Stimulated activated CD4-positive, alpha-beta T cell treated with anti-CD3 and anti-CD28 coated beads, Interleukin-1b, Interleukin-23, amount 100 ng/mL, for 1 hour (primary cell): ENCODE data around the gene FAM25G.
"Not testable (repeated sequence)": the region's sequence is repeated elsewhere in the genome, so short reads cannot be mapped to it uniquely, and the experiment has no call there.

Experiments used
- DNase-seq, 2 donors: peaks; one replicate each; pipeline ENCODE4 v3.0.0-alpha.2; 2020; ENCODE audit warnings: low read depth in 2 of 2

Gene FAM25G

DNA sequence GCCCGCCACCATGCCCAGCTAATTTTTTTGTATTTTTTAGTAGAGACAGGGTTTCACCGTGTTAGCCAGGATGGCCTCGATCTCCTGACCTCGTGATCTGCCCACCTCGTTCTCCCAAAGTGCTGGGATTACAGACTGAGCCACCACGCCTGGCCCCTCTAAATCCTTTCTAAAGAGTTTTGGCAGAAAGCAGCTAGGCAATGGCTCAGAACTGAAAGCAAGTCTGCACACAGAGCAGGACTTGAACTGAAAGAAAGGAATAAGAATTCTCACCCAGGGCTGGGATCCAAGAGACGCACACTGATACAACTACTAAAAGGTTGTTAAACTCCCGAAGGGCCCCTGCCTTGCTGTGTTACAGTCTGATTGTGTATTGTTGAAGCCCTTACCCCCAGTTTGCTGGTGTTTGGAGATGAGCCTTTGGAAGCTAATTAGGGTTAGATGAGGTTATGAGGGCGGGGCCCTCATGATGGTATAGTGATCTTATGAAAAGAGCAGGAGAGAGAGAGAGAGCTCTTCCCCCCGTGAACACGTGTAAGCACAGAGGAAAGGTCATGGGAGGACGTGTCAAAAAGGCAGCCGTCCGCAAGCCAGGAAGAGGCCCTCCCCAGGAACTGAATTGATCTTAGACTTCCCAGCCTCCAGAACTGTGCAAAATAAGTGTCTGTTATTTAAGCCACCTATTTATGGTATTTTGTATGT, 26.1 kb downstream of the FAM25G start:
- DNase-seq = not testable (repeated sequence)

DNA sequence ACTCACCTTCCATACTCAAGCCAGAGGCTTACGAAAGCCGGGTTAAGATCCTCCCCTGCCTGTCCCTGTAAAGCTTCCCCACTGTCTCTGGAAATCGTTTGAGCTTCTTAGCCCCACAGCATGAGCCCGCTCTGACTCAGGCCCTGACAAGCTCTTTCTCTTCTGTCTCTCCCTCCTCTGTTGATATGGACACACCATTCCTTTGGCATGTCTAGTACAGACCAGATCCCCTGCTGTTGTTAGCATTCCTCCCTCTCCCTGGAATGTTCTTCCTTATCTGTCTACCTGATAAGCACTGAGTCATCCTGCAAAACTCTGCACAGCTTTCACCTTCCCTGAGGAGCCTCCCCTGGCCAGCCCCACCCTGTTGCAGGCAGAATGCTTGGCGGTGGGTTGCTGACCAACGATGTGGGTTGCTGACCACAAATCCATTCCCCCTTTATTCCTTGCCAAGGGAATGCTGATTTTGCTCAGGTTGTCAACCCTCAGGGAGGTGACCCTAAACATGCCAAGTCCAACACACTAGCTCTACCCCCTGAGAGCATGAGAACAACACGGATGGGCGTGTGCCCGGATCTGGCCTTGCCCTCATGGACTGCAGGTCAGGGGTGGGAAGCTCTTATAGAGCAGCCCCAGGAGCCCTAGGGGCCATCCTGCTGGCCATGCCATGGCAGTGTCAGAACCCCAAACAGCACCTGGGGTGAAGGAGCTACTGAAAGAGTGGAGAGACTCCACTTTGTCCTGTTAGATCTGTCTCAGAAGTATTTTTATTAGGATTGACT, 28.7 kb downstream of the FAM25G start:
- not testable (repeated sequence) for DNase-seq

DNA sequence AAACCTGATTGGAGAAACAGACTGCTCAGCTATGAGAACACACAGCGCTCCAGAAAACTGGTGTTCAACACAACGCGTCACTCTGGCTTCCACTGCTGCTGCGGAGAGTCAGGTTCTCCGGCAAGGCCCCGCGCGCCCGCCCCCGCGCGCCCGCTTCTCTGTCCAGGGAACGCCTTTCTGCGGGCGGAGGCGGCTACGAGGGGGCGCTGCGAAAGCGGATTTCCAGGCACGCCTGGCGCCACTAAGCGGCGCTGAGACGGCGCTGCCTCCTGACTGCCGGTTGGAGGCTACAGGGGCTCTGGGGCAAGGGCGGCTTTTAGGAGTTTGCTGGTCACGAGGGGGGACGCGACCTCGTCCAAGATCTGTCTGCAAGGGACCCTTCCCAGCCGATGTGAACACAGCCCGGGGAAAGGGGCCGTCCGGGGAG, 30.2 kb downstream of the FAM25G start:
- not testable (repeated sequence) for DNase-seq

DNA sequence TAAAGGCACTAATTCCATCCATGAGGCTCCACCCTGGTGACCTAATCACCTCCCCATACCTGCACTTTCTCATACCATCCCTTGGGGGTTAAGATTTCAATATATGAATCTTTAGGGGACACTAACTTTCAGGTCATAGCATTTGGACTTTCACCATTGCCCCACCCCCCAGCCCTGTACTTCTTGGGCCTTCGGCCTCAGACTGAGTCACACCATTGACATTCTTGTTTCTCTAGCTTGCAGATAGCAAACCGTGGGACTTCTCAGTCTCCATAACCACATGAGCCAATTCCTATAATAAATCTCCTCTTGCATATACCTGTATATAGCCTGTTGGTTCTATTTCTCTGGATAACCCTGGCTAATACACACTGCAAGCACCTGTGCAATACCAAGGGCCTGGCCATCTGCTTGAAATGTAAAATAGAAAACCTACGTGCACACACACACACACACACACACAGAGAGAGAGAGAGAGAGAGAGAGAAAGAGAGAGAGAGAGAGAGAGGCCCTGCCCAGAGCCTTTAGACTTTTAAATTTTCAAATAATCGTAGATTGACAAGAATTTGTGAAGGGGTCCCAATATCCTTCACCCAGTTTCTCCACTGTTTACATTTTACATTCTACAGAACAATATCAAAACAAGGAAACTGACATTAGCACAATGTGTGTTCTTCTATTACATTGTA, 32.9 kb downstream of the FAM25G start:
- DNase-seq = no peak

DNA sequence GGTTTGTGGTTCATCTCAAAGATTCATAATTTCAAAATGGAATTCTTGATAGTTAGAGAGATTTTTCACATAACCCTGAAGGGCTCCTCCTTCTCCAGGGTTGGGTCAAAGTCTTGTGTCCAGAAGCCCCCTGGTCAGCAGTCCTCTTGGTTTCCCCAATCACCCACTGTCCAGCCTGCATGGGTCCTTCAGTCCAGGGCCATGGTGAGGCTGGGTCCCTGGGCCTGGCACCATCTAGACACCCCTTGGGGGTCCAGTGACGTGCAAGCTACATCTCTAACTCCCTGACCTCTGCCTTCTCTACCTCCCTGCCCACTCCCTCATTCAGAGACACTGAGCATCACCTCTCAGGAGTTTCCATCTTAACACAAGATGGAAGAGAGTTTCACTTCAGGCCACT, 33.7 kb downstream of the FAM25G start:
- no peak for DNase-seq

DNA sequence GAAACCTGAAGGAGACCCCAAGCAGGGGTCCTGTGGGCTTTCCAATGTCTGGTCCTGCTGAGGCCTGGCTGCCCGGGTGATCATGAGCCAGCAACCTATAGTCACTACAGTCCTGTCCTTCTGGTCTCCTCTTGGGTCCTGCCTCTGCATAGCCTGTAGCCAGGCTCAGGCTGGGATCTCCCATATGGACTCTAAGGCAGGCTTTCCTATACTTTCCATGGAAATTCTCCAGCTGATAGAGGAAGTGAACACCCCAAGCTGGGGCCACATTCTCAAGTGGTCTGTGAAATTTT, 34.0 kb downstream of the FAM25G start:
- DNase-seq = no peak

DNA sequence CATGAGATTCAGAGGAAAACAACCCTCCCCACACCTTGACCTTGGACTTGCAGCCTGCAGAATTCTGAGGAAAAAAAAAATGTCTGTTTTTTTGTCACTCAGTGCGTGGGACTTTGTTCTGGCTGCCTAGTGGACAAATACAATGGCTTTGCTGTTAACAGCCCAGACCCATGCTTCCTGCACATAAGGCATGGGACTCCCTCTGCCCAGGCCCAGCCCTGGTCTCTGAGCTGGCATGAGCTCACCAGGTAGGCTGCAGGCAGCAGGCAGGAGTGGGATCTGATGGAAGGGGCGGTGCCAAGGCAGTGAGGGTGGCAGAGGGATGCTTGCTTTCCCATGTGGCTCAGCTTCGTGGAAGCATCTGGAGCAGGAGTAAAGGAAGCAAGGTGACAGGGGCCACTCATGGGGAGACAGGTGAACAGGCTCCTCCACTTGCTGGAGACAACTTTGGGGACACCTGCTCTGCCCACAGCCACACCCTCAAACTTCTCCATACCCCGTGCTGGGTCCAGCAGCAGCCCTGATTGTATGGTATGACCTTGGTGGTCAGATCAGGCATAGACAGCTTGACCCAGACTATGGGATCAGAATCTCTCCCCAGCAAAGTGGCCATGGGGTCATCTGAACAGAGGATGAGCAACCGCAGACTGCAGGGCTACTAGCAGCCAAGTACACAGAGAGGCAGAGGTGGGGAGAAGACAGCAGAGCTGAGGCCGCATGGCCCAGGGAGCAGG, 34.5 kb downstream of the FAM25G start:
- no peak for DNase-seq

DNA sequence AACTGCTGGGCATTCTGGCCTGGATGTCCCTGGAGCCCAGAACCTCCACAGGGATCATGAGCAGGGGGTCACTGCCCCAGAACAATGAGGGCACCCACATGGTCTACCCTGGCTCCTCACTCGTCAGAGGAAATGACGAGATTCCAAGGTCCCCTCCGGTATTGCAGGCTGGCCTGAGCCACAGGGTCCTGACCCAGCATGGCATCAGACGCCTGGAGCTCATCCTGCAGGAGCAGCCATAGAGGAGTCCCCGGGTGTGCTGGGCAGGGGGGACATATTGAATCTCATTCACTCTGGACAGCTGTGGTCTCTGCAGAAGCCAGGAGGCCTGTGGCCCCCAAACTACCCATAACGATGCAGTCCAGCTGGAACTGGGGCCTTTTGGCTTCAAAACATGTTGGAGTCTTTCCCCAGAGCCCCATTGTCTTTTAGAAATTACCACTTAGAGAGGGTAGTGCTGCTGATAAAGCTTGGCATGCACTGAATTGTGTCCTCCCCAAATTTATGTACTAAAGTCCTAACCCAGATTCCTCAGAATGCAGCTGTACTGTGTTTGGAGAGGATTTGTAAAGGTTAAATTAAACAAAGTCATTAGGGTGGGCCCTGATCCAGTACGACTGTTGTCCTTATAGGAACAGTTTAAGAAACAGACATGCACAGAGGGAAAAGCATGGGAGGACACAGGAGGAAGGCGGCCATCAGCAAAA, 35.3 kb downstream of the FAM25G start:
- DNase-seq = no peak

DNA sequence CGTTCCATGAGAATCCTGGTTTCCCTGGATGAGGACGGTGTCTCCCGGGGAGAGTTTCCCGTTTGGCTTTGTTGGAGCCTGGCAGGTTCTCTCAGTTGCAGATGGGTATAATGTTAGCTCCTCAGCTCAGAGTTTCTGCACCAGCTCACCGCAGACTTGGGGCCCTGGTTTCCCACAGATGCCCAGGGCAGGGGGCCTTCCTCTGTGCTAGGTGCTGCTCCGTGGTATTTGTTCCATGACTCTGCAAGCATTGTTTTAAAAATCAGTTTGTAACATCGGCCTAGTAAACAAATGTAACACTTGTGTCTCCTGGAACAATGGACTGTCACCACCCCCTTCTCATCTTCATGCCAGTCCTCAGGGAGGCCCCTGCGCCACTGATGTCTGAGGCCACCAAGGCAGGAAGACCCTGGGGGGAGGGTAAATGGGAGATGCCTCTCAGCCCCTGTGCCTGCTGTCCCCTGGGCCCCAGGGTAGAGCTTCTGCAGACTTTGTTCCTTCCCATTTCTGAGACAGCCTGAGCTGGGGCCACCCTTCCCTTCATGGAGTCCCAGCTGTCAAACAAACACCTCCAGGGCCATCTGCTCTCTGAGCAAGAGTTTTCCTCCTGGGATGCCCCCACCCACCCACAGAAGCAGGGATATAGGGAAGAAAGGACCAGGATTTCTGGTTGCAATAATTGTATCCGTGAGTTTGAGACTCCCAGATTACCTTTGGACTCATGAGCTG, 36.0 kb downstream of the FAM25G start:
- DNase-seq = not testable (repeated sequence)

DNA sequence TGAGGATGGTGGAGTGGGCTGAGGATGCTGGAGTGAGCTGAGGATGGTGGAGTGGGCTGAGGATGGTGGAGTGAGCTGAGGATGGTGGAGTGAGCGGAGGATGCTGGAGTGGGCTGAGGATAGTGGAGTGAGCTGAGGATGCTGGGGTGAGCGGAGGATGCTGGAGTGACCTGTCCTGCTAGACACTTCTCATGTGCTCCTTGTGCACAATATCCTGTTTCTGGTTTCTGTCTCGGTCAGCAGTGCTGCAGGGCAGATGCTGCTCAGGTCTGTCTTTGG, 36.8 kb downstream of the FAM25G start:
- no peak for DNase-seq

DNA sequence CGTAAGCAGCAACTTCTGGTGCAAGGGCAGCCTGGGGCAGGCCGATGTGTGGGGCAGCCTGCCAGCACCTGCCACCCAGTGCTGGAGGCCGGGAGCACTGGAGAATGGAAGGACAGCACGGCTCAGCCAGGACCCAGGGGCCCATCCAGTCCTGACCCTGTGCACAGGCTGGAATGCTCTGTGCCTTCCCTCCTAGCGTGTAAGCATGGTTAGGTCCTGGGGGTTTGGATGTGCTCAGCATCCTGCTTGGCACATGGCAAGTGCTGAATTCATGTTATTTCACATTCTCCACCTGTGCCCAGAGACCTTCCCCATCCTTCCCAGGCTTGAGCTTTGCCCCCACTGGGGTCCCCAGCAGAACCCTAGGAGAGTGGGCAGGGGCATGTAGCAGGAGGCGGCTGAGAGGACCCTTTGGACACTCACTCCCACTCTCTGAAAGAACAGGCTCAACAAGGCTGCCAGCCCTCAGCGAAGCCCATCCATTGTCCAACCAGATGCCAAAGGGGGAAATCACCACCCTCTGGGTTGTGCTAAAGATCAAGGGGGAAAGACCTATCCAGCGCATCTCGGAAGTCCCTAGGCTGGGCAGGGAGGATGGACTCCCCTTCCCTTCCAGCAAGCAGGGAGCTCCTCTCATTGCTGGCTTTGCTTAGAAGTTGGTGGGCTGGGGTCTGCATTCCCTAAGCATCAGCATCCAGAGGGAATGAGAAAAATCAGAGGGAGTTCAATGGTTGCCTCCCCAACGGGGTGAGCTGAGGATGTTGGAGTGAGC, 37.3 kb downstream of the FAM25G start:
- no peak for DNase-seq

DNA sequence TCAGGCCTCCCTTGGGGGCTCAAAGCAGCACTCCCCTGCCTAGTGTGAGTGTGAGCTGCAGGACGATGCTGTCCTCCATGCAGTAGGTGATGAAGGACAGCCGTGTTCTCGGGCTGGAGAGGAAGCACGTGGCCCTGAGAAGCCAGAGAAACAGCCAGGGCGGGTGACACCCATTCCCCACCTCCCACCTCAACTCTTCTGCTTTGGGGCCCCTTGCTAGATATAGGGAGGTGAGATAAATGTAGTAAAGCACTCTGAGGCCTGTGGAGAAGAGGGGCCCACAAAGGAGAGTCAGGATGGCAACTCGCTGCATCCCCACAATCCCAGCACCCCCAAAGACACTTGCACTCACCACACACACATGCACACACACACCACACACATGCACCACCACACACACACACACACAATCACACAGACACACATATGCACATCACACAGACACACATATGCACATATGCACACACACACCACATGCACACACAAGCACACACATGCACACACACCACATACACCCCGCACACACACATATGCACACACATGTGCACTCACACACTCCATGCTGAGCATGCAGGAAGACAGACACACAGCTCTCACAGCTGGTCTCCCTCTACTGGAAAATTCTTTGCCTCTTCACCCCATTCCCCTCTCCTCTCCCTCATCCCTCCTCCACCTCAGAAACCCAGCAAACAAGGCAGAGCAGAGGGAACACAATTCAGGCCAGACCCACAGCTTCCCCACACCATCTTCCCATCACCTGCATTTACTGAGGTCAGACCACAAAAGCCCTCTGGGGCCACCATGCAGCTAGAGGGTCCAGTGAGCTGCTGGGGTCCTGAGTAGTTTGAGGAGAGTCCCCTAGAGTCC, 38.1 kb downstream of the FAM25G start:
- no peak for DNase-seq

DNA sequence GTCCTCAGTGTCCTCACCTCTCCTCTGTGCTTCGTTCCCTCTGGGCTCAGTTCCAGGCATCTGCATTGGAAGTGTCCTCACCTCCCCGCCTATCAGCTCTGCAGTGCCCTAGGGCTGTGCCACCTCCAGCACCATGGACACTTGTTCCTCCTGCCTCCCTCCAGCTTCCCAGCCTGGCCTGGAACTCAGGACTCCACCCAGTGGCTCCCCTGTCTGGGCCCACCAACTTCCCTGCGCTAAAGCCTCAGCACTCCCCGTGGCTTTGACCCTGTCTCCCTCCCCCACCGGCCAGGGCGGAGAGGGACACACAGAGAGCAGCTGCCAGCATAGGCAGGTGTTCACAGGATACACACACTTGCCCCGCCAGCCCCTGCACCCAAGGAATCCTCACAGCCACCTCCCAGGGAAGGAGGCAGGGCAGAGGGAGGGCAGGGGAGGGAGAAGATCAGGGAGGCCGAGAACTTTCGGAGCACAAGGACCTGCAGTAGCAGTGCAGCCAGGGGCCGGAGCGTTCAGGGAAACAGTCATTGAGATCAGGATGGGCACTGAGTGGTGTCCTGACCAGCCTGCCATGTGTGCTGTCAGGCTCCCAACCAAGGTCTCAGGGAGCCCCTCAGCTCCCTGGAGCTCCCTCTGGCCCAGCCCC, 38.9 kb downstream of the FAM25G start:
- DNase-seq = no peak

DNA sequence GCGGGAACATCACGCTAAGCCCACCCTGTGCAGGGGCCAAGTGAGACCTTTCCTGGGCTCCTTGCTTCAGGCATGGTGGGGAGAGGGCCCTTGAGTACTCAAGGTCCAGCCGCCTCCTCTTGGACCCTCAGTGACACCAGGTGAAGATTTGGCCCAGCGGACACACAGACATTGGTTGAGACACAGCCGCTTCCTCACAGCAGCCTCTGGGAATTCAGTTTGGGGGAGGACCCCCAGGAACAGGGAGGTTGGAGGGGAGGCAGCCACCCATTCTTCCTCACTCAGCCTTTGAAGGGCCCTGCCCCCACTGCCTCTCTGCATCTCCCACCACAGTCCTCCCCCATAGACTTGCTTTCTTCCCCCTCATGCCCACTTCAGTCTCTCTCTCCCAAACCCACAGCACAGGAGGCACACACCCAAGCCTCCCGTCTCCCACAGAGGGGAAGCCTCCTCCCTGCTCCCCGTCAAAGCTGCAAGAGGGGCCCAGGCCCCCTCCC, 39.5 kb downstream of the FAM25G start:
- DNase-seq = no peak

DNA sequence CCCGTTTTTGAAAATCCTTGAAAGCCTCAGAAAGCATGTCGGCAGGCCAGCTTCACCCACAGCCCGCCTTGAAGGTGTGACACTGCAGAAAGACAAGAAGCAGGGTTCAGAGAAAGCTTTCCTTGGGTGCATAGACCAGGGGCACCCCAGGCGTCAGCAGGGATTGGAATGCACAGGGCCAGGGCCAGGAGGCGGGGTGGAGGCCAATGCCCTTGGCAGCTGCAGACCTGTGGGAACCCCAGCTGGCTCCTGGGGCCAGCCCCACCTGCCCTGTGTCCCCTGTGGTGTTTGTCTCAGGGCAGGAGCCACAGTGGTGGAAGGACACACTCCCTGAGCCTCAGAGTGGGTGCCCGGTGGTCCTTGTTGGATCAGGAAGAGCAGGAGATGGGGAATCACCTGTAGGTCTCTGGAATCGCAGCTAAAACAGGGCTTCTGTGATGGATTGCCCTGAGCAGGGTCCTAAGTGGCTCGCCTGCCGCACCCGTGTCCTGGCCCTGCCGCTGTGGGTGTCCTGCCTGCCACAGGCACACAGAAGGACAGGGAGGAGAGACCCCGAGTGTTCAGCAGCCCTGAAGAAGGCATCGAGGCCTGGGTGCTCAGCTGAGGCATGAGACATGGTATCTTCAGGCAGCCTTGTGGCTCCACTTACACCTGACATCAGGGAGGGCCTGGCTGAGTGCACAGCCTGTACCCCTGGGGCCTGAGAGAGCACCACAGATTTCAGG, 40.1 kb downstream of the FAM25G start:
- no peak for DNase-seq

DNA sequence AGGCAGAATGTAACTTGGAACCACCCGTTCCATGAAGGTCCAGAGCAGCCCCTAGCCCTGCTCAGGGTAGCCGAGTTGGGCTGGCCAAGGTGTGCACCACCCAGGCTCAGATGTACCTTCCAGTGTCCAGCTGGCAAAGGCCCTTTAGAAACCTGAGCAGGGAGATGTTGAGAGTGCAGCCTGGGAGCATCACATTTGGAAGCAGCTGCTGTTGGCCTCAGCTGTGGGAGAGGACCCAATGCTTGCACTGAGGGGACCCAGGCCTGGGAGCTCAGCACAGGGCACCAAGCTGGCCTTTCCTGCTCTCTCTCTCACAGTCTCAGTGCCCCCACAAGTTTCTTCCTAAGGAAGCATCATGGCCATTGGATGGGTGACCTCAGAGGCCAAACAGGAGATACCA, 41.1 kb downstream of the FAM25G start:
- DNase-seq = no peak

DNA sequence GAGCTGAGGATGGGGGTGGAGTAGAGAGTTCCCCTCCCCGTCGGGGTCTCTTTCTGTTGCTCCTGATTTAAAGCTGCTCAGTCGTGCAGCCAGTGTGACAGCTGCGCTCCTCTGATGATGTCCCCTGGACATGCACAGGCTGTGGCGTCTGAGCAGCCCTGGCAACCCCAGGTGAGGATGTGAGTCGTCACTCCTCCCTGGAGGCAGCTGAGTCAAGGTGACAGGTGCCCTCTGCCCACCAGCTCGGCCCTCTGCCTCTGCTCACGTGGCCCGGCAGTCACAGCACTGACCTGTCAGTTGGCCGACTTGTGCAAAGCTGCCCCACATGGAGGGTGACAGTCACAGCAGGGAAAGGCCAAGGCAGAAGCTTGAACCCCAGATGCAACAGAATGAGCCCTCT, 41.5 kb downstream of the FAM25G start:
- DNase-seq = no peak
